Measurements from ENCODE around the gene FAU.

The FAU gene

GRCh38 chr11:65107751-65108468 lies 14.0 kb downstream of the FAU start:
- H3K4me1 ChIP-seq, result peaks cover 5% of the 10 kb centered on the region
- TF ChIP-seq CTCF (IDR thresholded peaks at IDR 0.05; ENCODE audit: low read depth, low read length), result no peak
- H3K9me3 ChIP-seq, result no peaks in the 10 kb centered on the region
- H3K36me3 ChIP-seq, result peaks cover 5% of the 10 kb centered on the region
- H3K4me3 ChIP-seq (ENCODE audit: low read depth, low read length), result no peak overlapping the region
- no peak for DNase-seq
- no peaks in the 10 kb centered on the region for H3K27me3 ChIP-seq

- DNase-seq, result no peak
- TF ChIP-seq CTCF (IDR thresholded peaks at IDR 0.05; ENCODE audit: low read depth, low read length), result no peak
- no peaks in the 10 kb centered on the region for H3K27me3 ChIP-seq
- peaks cover 5% of the 10 kb centered on the region for H3K4me1 ChIP-seq
- H3K9me3 ChIP-seq, result no peaks in the 10 kb centered on the region
- H3K36me3 ChIP-seq, result peaks cover 5% of the 10 kb centered on the region
- H3K4me3 ChIP-seq (ENCODE audit: low read depth, low read length), result no peak overlapping the region
Measured at GRCh38 chr11:65107078-65107477, 14.9 kb downstream of the FAU start.

- TF ChIP-seq CTCF (IDR thresholded peaks at IDR 0.05; ENCODE audit: low read depth, low read length), result no peak
- no peak for DNase-seq
- peaks cover 3% of the 10 kb centered on the region for H3K36me3 ChIP-seq
- H3K9me3 ChIP-seq, result no peaks in the 10 kb centered on the region
- no peak overlapping the region for H3K4me3 ChIP-seq (ENCODE audit: low read depth, low read length)
- H3K4me1 ChIP-seq, result no peaks in the 10 kb centered on the region
- H3K27me3 ChIP-seq, result no peaks in the 10 kb centered on the region
Measured at GRCh38 chr11:65104628-65105027, 17.3 kb downstream of the FAU start.

- DNase-seq, result no peak
- Histone ChIP-seq H3K4me1 (no peaks in the 10 kb centered on the region), H3K9me3 (no peaks in the 10 kb centered on the region), H3K4me3 (ENCODE audit: low read depth, low read length) (no peak overlapping the region), H3K36me3 (no peaks in the 10 kb centered on the region), H3K27me3 (no peaks in the 10 kb centered on the region)
- no peak for TF ChIP-seq CTCF (IDR thresholded peaks at IDR 0.05; ENCODE audit: low read depth, low read length)
Measured at GRCh38 chr11:65103476-65103875, 18.5 kb downstream of the FAU start.

GRCh38 chr11:65102142-65103095 lies 19.5 kb downstream of the FAU start:
- H3K9me3 ChIP-seq, result no peaks in the 10 kb centered on the region
- no peaks in the 10 kb centered on the region for H3K4me1 ChIP-seq
- no peaks in the 10 kb centered on the region for H3K36me3 ChIP-seq
- no peak overlapping the region for H3K4me3 ChIP-seq (ENCODE audit: low read depth, low read length)
- TF ChIP-seq CTCF (IDR thresholded peaks at IDR 0.05; ENCODE audit: low read depth, low read length), result no peak
- H3K27me3 ChIP-seq, result no peaks in the 10 kb centered on the region
- DNase-seq, result no peak
